ENCODE data around the gene WRNIP1.

WRNIP1 gene

DNA sequence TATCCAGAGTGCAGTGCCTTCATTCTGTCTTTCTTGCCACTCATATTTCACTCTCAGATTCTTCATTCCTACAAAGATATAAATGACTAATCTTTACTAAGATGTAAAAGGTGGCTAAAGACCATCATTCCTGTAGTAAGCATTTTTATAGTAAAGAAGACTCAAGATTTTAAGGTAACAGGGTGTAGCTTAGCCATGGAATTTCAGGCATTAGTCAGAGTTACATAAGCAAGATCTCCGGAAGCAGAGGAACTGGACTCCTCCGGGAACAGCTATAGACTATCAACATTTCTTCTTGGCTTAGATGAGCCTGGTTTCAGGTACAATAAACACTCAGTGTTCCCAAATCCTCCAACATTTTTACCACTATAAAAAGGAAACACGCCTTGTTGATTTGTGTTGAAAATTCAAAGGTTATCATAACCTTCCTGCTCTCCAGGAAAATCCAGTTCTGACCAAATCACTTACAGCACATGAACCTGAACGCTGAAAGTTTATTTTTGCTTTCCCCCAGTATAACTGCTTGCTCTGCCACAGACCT is 52.8 kb downstream of the WRNIP1 start:
- no peak for TF ChIP-seq CTCF (IDR thresholded peaks at IDR 0.05; ENCODE audit: low read depth, low read length)
- DNase-seq = no peak
- H3K36me3 ChIP-seq = no peaks in the 10 kb centered on the region

DNA sequence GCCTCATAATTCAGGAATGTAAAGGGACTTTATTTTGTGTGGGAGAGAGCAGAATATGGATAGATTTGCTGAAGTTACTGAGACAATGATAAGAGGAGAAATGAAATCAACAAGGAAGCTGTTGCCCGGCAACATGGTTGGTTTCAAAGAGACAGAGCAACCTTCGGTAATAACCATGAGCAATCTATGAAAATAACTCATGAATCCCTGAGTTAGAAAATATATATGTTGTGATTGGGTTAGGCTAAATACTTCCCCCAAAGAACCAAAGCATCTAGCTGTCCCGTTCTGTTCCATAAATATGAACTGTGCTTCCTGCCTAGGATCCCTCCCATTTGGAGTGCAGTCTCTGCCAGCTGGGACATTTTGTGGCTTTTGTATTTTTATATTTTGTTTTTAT is 53.4 kb downstream of the WRNIP1 start:
- no peak for DNase-seq
- H3K27ac ChIP-seq = no peak overlapping the region
- peaks cover 6% of the 10 kb centered on the region for H3K9me3 ChIP-seq (ENCODE audit: severe bottlenecking)
- no peaks in the 10 kb centered on the region for H3K36me3 ChIP-seq
- no peak overlapping the region for H3K4me3 ChIP-seq (ENCODE audit: low read depth, low read length)
- no peak for TF ChIP-seq CTCF (IDR thresholded peaks at IDR 0.05; ENCODE audit: low read depth, low read length)
- no peaks in the 10 kb centered on the region for H3K27me3 ChIP-seq (ENCODE audit: insufficient read depth, low read depth, severe bottlenecking)

More for the DNA sequence above, 52.8 kb downstream of the WRNIP1 start:
- no peak overlapping the region for H3K4me3 ChIP-seq (ENCODE audit: low read depth, low read length)
- no peaks in the 10 kb centered on the region for H3K27me3 ChIP-seq (ENCODE audit: insufficient read depth, low read depth, severe bottlenecking)
- H3K9me3 ChIP-seq (ENCODE audit: severe bottlenecking) = peaks cover 6% of the 10 kb centered on the region
- H3K27ac ChIP-seq = no peak overlapping the region

DNA sequence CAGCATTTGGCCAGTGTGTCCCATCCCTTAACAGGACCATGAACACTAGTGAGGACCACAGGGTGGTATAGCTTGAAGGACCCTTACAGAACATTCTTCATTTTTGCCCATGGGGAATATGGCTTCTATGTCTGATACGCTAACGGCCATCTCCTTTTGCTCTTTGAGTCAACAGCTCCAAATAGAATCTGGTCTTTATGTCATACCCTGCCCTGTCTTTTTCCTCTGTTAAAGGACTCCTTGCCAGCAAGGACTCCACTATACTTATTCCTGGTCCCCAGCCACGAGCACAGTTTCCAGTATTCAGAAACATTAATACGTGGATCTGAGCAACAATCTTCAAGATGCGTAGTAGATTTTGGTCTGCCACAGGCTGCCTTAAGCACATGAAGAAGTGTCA is 53.9 kb downstream of the WRNIP1 start:
- H3K9me3 ChIP-seq (ENCODE audit: severe bottlenecking) = peaks cover 6% of the 10 kb centered on the region
- TF ChIP-seq CTCF (IDR thresholded peaks at IDR 0.05; ENCODE audit: low read depth, low read length) = no peak
- no peak overlapping the region for H3K4me3 ChIP-seq (ENCODE audit: low read depth, low read length)
- no peak for DNase-seq
- no peak overlapping the region for H3K27ac ChIP-seq
- no peaks in the 10 kb centered on the region for H3K27me3 ChIP-seq (ENCODE audit: insufficient read depth, low read depth, severe bottlenecking)
- no peaks in the 10 kb centered on the region for H3K36me3 ChIP-seq

- H3K36me3 ChIP-seq = no peaks in the 10 kb centered on the region
- peaks cover 6% of the 10 kb centered on the region for H3K9me3 ChIP-seq (ENCODE audit: severe bottlenecking)
- H3K27me3 ChIP-seq (ENCODE audit: insufficient read depth, low read depth, severe bottlenecking) = no peaks in the 10 kb centered on the region
- no peak overlapping the region for H3K4me3 ChIP-seq (ENCODE audit: low read depth, low read length)
- no peak for DNase-seq
- TF ChIP-seq CTCF (IDR thresholded peaks at IDR 0.05; ENCODE audit: low read depth, low read length) = no peak
- H3K27ac ChIP-seq = no peak overlapping the region
These were observed 54.8 kb downstream of the WRNIP1 start for GRCh38 chr6:2819978-2820377.

DNA sequence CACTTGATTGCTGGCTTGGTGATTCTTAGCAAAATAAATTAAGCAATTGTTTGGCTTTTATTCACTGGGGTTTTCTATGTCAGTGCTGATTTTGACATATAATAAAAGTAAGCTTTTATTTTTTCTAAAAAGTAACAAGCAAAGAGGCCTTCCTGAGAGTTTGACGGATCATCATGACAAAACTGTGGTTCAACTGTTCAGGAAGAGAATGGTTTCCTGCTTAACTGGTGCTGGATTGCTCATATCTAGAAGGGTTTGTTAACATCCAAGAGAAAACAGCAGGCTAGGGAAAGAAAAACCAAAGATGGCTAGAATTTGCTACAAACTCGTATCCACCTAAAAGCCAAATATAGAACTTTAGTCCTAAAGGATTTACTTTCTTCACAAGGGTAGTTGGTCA is 55.2 kb downstream of the WRNIP1 start:
- Histone ChIP-seq H3K9me3 (ENCODE audit: severe bottlenecking) (peaks cover 6% of the 10 kb centered on the region), H3K36me3 (no peaks in the 10 kb centered on the region), H3K27ac (no peak overlapping the region), H3K27me3 (ENCODE audit: insufficient read depth, low read depth, severe bottlenecking) (no peaks in the 10 kb centered on the region), H3K4me3 (ENCODE audit: low read depth, low read length) (no peak overlapping the region)
- TF ChIP-seq CTCF (IDR thresholded peaks at IDR 0.05; ENCODE audit: low read depth, low read length) = no peak
- DNase-seq = no peak

- Histone ChIP-seq H3K4me3 (ENCODE audit: low read depth, low read length) (no peak overlapping the region), H3K36me3 (no peaks in the 10 kb centered on the region), H3K27ac (no peak overlapping the region), H3K9me3 (ENCODE audit: severe bottlenecking) (no peaks in the 10 kb centered on the region), H3K27me3 (ENCODE audit: insufficient read depth, low read depth, severe bottlenecking) (no peaks in the 10 kb centered on the region)
- no peak for DNase-seq
- no peak for TF ChIP-seq CTCF (IDR thresholded peaks at IDR 0.05; ENCODE audit: low read depth, low read length)
These were observed 56.4 kb downstream of the WRNIP1 start for GRCh38 chr6:2821554-2821953.

Measured in WERI-Rb-1 (cell line).